ENCODE data around the gene PFN1.

Gene PFN1

GRCh38 chr17:4948166-4948930 is at the start of gene PFN1:
TSS of gene PFN1 (minus strand) at chr17:4948530. CDS start at chr17:4948394, 136 bp downstream.
- peak; percentile 79 for DNase-seq

GRCh38 chr17:4997302-4998026 is 49.1 kb upstream of the PFN1 start, which contains the start of the genes INCA1 and KIF1C:
TSS of gene INCA1 (minus strand) at chr17:4997522. CDS start at chr17:4994437, 3,085 bp downstream.
TSS of gene KIF1C (plus strand) at chr17:4997950. CDS start at chr17:5000247, 2,297 bp downstream.
- peak; percentile 87 for DNase-seq

DNA sequence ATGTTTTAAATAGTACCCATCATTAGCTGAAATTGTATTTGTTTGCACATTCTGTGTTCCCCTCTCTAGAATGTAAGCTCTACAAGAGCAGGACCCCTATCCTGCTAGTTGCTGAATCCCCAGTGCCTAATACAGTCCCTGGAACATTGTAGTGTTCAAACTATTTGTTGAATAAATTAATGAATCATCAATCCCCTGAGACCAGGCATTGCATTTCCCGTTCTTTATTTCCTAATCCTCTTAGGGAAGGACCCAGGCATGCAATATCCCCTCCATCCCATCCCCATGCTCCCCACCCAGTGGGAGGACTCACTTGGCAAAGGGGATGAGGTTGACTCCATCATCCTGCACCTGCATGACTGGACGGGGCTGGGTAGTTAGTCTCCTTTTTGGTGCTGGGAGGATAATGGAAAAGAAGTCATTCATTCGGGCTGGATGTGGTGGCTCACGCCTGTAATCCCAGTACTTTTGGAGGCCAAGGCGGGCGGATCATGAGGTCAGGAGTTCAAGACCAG is 45.8 kb upstream of the PFN1 start:
- no peak for DNase-seq

- peak; percentile 51 for DNase-seq
Observed at GRCh38 chr17:4987767-4988567, 39.6 kb upstream of the PFN1 start.

GRCh38 chr17:4986951-4987766 is 38.8 kb upstream of the PFN1 start, which contains the start of gene CAMTA2:
TSS of gene CAMTA2 (minus strand) at chr17:4987675. CDS start at chr17:4986222, 1,453 bp downstream.
- peak; percentile 93 for DNase-seq

- DNase-seq, result no peak
Observed at GRCh38 chr17:4986403-4986802, 38.1 kb upstream of the PFN1 start.

- no peak for DNase-seq
Observed at GRCh38 chr17:4982305-4982704, 34.0 kb upstream of the PFN1 start.

DNA sequence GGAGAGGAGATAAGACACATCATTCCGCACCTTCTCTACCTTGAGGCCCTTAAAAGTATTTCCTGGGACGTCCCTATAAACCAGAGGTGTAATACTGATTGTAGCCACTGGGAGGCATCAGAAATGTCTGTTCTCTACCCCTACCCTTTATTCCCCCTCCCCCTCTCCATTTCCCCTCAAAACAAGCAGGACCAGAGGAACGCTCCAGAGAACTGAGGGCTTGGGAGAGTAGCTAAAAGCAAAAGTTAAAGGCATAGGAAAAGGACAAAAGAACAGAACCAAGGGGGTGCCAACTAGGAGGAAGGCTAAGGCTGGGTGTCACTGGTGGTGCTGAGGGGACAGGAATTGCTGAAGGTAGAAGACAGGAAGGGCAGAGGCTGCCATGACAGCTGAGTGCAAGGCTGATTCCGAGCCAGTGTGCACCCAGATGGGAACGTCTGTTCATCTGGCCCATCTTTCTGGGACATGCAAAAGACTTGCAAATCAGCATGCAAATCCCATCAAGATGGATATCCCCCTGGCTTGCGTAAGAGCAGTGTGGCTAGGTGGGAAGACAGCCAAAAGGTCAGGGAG is 32.4 kb upstream of the PFN1 start:
- no peak for DNase-seq

- no peak for DNase-seq
Observed at GRCh38 chr17:4978726-4979125, 30.4 kb upstream of the PFN1 start.

GRCh38 chr17:4974115-4974670 is 25.9 kb upstream of the PFN1 start:
- no peak for DNase-seq

DNA sequence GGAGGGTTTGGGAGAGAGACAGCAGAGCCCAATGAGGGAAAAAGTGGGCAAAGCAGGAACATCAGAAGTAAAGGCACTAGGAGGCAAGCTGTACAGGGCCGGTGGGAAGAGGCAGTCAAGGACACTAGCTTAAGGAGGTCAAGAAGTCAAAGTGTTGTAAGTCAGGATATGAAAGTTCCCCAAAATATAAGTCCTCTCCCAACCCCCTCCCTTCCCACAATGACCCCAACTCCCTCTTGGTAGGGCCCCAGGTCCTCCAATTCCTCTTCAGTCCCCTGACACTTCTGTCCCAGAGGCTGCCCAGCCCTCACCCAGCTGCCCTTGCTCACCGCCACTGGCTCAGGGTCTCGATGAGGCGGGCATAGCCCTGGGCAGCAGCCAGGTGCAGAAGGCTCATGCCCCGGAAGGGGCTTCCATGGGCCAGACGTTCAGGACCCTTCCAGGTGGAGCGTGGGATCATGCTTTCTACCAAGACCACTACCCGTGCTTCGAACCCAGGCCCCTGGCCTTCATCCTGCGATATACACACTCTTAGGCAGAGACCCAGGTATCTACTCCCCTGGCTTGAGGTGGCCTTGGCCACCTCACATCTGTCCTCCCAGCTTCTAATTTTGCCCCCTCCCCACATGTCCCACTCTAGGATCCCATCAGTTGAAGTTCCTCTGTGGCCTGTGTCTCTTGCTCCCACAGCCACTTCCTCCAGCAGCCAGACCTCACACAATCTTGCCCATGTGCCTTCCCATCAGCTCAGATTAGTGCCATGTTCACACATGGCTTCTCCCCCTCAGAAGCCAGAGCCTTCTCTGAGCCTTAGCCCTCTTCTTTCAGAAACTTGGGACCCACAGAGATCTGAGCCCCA is 25.2 kb upstream of the PFN1 start:
- no peak for DNase-seq

GRCh38 chr17:4972752-4973151 is 24.4 kb upstream of the PFN1 start:
- DNase-seq, result no peak

GRCh38 chr17:4972322-4972721 is 24.0 kb upstream of the PFN1 start:
- DNase-seq, result no peak

DNA sequence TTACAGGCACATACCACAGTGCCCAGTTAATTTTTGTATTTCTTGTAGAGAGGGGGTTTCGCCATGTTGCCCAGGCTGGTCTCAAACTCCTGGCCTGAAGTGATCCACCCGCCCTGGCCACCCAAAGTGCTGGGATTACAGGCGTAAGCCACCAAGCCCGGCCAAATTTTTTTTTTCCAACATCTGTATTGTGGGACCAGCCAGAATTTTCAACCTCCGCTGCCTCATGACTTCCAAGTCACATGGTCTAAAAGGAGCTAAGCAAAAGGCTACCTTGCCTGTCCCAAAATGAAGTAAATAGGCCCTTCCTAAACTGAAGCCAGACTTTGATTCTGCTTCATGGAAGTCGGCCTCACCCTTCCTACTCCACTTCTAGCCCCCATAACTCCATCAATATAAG is 23.5 kb upstream of the PFN1 start:
- no peak for DNase-seq

- no peak for DNase-seq
Observed at GRCh38 chr17:4970273-4970672, 21.9 kb upstream of the PFN1 start.

GRCh38 chr17:4969551-4970173 is 21.3 kb upstream of the PFN1 start:
- DNase-seq, result no peak

DNA sequence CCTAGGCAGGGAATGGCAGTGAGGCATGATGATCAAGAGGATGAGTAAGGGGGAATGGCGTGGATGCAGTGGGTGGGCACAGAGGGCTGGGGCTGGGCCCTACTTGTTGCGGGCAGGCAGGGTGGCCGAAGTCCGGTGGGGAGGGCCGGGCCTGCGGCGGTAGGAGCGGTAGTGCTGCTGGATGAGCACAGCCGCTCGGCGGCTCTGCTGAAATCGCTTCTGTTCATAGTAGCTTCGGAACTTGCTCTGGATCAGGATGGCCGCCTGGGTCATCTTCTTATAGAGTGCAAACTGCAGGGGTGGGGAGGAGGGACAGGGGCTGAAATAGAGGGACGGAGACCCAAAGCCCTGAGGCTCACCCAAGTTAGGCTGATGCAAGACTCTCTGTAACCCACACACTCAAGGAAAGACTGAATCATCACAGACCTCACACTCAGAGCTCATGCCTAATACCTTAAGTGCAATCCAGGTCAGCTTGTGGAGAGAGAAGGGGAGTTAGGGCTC is 20.8 kb upstream of the PFN1 start:
- no peak for DNase-seq

- DNase-seq, result no peak
Observed at GRCh38 chr17:4968486-4969046, 20.2 kb upstream of the PFN1 start.
